HPDE6-E6E7 (cell line): ENCODE results near the gene BATF.
A peak's percentile ranks its signal among the peaks of the same experiment; 100 is the strongest.
"Not testable (repeated sequence)": the region's sequence is repeated elsewhere in the genome, so short reads cannot be mapped to it uniquely, and the experiment has no call there.

ENCODE experiments used
- DNase-seq: peaks from one replicate; pipeline ENCODE4 v3.0.0; 2011; ENCODE audit warnings: missing footprints; ENCODE audit errors: extremely low spot score

The BATF gene

GRCh38 chr14:75522224-75522982 lies at the start of gene BATF:
Gene BATF, plus strand, starts transcription at chr14:75522469. Its CDS starts 214 bp downstream, at chr14:75522683.
- DNase-seq = no peak

GRCh38 chr14:75474127-75474526 lies 48.1 kb upstream of the BATF start:
- not testable (repeated sequence) for DNase-seq

- no peak for DNase-seq
Measured at GRCh38 chr14:75476274-75476995, 45.8 kb upstream of the BATF start.

GRCh38 chr14:75477881-75478280 lies 44.4 kb upstream of the BATF start:
- no peak for DNase-seq

GRCh38 chr14:75479770-75480600 lies 42.3 kb upstream of the BATF start:
- no peak for DNase-seq

GRCh38 chr14:75482366-75482765 lies 39.9 kb upstream of the BATF start:
- DNase-seq = no peak

GRCh38 chr14:75484711-75485429 lies 37.4 kb upstream of the BATF start:
- DNase-seq = no peak

- no peak for DNase-seq
Measured at GRCh38 chr14:75486318-75486717, 36.0 kb upstream of the BATF start.

- DNase-seq = peak; percentile 77
Measured at GRCh38 chr14:75487155-75487671, 35.1 kb upstream of the BATF start.

- DNase-seq = no peak
Measured at GRCh38 chr14:75489480-75489837, 32.8 kb upstream of the BATF start.

- no peak for DNase-seq
Measured at GRCh38 chr14:75491376-75491978, 30.8 kb upstream of the BATF start.

- DNase-seq = no peak
Measured at GRCh38 chr14:75492832-75493591, 29.3 kb upstream of the BATF start.

GRCh38 chr14:75493592-75494087 lies 28.6 kb upstream of the BATF start:
- no peak for DNase-seq

- no peak for DNase-seq
Measured at GRCh38 chr14:75494896-75495295, 27.4 kb upstream of the BATF start.

GRCh38 chr14:75495399-75495798 lies 26.9 kb upstream of the BATF start:
- no peak for DNase-seq

- no peak for DNase-seq
Measured at GRCh38 chr14:75495882-75496281, 26.4 kb upstream of the BATF start.

GRCh38 chr14:75496755-75497154 lies 25.5 kb upstream of the BATF start:
- no peak for DNase-seq

- DNase-seq = no peak
Measured at GRCh38 chr14:75497191-75497590, 25.1 kb upstream of the BATF start.

- no peak for DNase-seq
Measured at GRCh38 chr14:75497701-75498100, 24.6 kb upstream of the BATF start.
